Neural progenitor cell (in vitro differentiated cells): ENCODE results near the gene LARP1.

Source experiments
- EZH2 ChIP-seq: fragments of 200-600 bp; sonication (generic); IDR thresholded peaks from 2 replicates; pipeline ENCODE4 v1.6.1; 2017; ENCODE audit warnings: antibody characterized with exemption, mild to moderate bottlenecking, moderate library complexity
- TF ChIP-seq, protein P1 (sequence below): fragments of 200-600 bp; sonication (generic); IDR thresholded peaks from 2 replicates; pipeline ENCODE4 v1.5.1; 2017; ENCODE audit warnings: antibody characterized with exemption, mild to moderate bottlenecking

DNA sequence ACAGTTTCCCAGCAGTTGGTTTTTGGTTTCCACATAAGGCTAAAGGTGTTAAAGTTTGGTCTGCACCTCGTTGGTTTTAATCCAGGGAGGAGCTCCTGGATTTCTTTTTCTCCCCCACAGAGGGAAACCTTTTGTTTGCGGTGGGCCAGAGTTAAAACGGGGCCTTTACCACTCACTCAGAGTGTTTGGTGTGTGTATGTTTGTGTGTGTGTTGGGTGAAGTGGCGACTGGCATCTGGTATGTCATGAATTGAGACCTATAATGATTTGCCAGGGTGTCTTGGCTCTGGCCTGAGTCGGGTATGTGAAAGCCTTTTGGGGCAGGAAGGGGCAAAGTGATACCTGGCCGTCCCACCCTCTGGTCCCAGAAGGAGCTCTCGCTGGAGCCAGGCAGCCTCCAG, 64.4 kb downstream of the LARP1 start:
- TF ChIP-seq, protein P1, sequence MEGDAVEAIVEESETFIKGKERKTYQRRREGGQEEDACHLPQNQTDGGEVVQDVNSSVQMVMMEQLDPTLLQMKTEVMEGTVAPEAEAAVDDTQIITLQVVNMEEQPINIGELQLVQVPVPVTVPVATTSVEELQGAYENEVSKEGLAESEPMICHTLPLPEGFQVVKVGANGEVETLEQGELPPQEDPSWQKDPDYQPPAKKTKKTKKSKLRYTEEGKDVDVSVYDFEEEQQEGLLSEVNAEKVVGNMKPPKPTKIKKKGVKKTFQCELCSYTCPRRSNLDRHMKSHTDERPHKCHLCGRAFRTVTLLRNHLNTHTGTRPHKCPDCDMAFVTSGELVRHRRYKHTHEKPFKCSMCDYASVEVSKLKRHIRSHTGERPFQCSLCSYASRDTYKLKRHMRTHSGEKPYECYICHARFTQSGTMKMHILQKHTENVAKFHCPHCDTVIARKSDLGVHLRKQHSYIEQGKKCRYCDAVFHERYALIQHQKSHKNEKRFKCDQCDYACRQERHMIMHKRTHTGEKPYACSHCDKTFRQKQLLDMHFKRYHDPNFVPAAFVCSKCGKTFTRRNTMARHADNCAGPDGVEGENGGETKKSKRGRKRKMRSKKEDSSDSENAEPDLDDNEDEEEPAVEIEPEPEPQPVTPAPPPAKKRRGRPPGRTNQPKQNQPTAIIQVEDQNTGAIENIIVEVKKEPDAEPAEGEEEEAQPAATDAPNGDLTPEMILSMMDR = no peak
- no peak for TF ChIP-seq EZH2
